ENCODE results near the gene RNF8.
"Not testable (repeated sequence)": the region's sequence is repeated elsewhere in the genome, so short reads cannot be mapped to it uniquely, and the experiment has no call there.

The RNF8 gene

GRCh38 chr6:37323580-37323979, 30.2 kb upstream of the RNF8 start:
- no peak overlapping the region for H3K4ac ChIP-seq (ENCODE audit: low read length)
- H3K23ac ChIP-seq (ENCODE audit: low read depth, low read length, poor library complexity): no peak overlapping the region
- no peak overlapping the region for H4K8ac ChIP-seq (ENCODE audit: low read depth, low read length)
- no peak overlapping the region for H3K9ac ChIP-seq (ENCODE audit: low read depth, low read length, poor library complexity)
- no peak overlapping the region for H2BK120ac ChIP-seq (ENCODE audit: low read depth, low read length)
- H2AK5ac ChIP-seq (ENCODE audit: low read depth, low read length): no peak overlapping the region
- peaks cover 8 to 40% of the 10 kb centered on the region in 2 donors for H3K36me3 ChIP-seq (replicated peaks in 1 of 2; ENCODE audit: control insufficient read depth in 2 of 2, insufficient read depth in 2 of 2, low read length in 2 of 2)
- H2BK12ac ChIP-seq (ENCODE audit: low read length): no peak overlapping the region
- no peak for DNase-seq (ENCODE audit: low spot score)
- no peak overlapping the region for H3K14ac ChIP-seq (ENCODE audit: low read length)
- H3K4me2 ChIP-seq (ENCODE audit: insufficient read depth, low read length, poor library complexity, severe bottlenecking): no peak overlapping the region
- no peak overlapping the region for H2BK15ac ChIP-seq (ENCODE audit: low read length)
- no peak overlapping the region for H3K4me3 ChIP-seq (ENCODE audit: low read length in 2 of 2)
- no peak overlapping the region for H4K91ac ChIP-seq (ENCODE audit: low read depth, low read length, poor library complexity)
- WGBS, 2 donors (ENCODE audit: extremely low coverage in 2 of 2, insufficient read length in 2 of 2, insufficient replicate concordance in 1 of 2): no CpG with 5 or more reads among the region's 3 CpGs
- H3K9me3 ChIP-seq (replicated peaks in 1 of 2; ENCODE audit: control insufficient read depth in 2 of 2, insufficient read depth in 1 of 2, low read depth in 1 of 2, low read length in 2 of 2): no peaks in the 10 kb centered on the region
- no peaks in the 10 kb centered on the region for H3K4me1 ChIP-seq (ENCODE audit: control insufficient read depth in 2 of 2, insufficient read depth in 1 of 2, low read depth in 1 of 2, low read length in 2 of 2)
- no peak overlapping the region for H2BK5ac ChIP-seq (ENCODE audit: low read length)
- H3K27me3 ChIP-seq (ENCODE audit: control insufficient read depth in 3 of 3, insufficient read depth in 3 of 3, low read depth in 1 of 3, low read length in 3 of 3): no peaks in the 10 kb centered on the region
- no peak overlapping the region for H3K27ac ChIP-seq (replicated peaks; ENCODE audit: low read length)
- H2AFZ ChIP-seq (ENCODE audit: low read length): no peak overlapping the region
- no peak overlapping the region for H3K18ac ChIP-seq (ENCODE audit: low read length)
- H3K79me1 ChIP-seq (ENCODE audit: low read depth, low read length): no peaks in the 10 kb centered on the region

- Histone ChIP-seq H2BK15ac (ENCODE audit: low read length) (no peak overlapping the region), H3K27ac (replicated peaks; ENCODE audit: low read length) (no peak overlapping the region), H2BK120ac (ENCODE audit: low read depth, low read length) (no peak overlapping the region), H3K36me3 (replicated peaks in 1 of 2; ENCODE audit: control insufficient read depth in 2 of 2, insufficient read depth in 2 of 2, low read length in 2 of 2) (peaks cover 8 to 36% of the 10 kb centered on the region in 2 donors), H2AFZ (ENCODE audit: low read length) (no peak overlapping the region), H2BK5ac (ENCODE audit: low read length) (no peak overlapping the region), H3K18ac (ENCODE audit: low read length) (no peak overlapping the region), H3K9ac (ENCODE audit: low read depth, low read length, poor library complexity) (no peak overlapping the region), H3K4me3 (ENCODE audit: low read length in 2 of 2) (no peak overlapping the region), H2BK12ac (ENCODE audit: low read length) (no peak overlapping the region), H3K14ac (ENCODE audit: low read length) (no peak overlapping the region), H3K4me1 (ENCODE audit: control insufficient read depth in 2 of 2, insufficient read depth in 1 of 2, low read depth in 1 of 2, low read length in 2 of 2) (no peaks in the 10 kb centered on the region), H3K9me3 (replicated peaks in 1 of 2; ENCODE audit: control insufficient read depth in 2 of 2, insufficient read depth in 1 of 2, low read depth in 1 of 2, low read length in 2 of 2) (no peaks in the 10 kb centered on the region), H3K79me1 (ENCODE audit: low read depth, low read length) (no peaks in the 10 kb centered on the region), H3K4ac (ENCODE audit: low read length) (no peak overlapping the region), H4K8ac (ENCODE audit: low read depth, low read length) (no peak overlapping the region), H4K91ac (ENCODE audit: low read depth, low read length, poor library complexity) (no peak overlapping the region), H2AK5ac (ENCODE audit: low read depth, low read length) (no peak overlapping the region), H3K4me2 (ENCODE audit: insufficient read depth, low read length, poor library complexity, severe bottlenecking) (no peak overlapping the region), H3K27me3 (ENCODE audit: control insufficient read depth in 3 of 3, insufficient read depth in 3 of 3, low read depth in 1 of 3, low read length in 3 of 3) (no peaks in the 10 kb centered on the region), H3K23ac (ENCODE audit: low read depth, low read length, poor library complexity) (no peak overlapping the region)
- WGBS, 2 donors (ENCODE audit: extremely low coverage in 2 of 2, insufficient read length in 2 of 2, insufficient replicate concordance in 1 of 2): no CpG with 5 or more reads among the region's 4 CpGs
- no peak for DNase-seq (ENCODE audit: low spot score)
Observed at GRCh38 chr6:37324131-37325033, 29.4 kb upstream of the RNF8 start.

GRCh38 chr6:37330345-37330744, 23.4 kb upstream of the RNF8 start:
- H3K23ac ChIP-seq (ENCODE audit: low read depth, low read length, poor library complexity); H2BK12ac ChIP-seq (ENCODE audit: low read length); H3K18ac ChIP-seq (ENCODE audit: low read length); H2BK120ac ChIP-seq (ENCODE audit: low read depth, low read length); H2BK15ac ChIP-seq (ENCODE audit: low read length); H3K14ac ChIP-seq (ENCODE audit: low read length); H4K91ac ChIP-seq (ENCODE audit: low read depth, low read length, poor library complexity); H3K4me3 ChIP-seq (ENCODE audit: low read length in 2 of 2); DNase-seq (ENCODE audit: low spot score); H3K4me1 ChIP-seq (ENCODE audit: control insufficient read depth in 2 of 2, insufficient read depth in 1 of 2, low read depth in 1 of 2, low read length in 2 of 2); H3K79me1 ChIP-seq (ENCODE audit: low read depth, low read length); H3K27ac ChIP-seq (replicated peaks; ENCODE audit: low read length); H3K9me3 ChIP-seq (replicated peaks in 1 of 2; ENCODE audit: control insufficient read depth in 2 of 2, insufficient read depth in 1 of 2, low read depth in 1 of 2, low read length in 2 of 2); H3K9ac ChIP-seq (ENCODE audit: low read depth, low read length, poor library complexity); H2AFZ ChIP-seq (ENCODE audit: low read length); H3K4ac ChIP-seq (ENCODE audit: low read length); H3K4me2 ChIP-seq (ENCODE audit: insufficient read depth, low read length, poor library complexity, severe bottlenecking); H4K8ac ChIP-seq (ENCODE audit: low read depth, low read length); H2BK5ac ChIP-seq (ENCODE audit: low read length); H3K27me3 ChIP-seq (ENCODE audit: control insufficient read depth in 3 of 3, insufficient read depth in 3 of 3, low read depth in 1 of 3, low read length in 3 of 3); H2AK5ac ChIP-seq (ENCODE audit: low read depth, low read length): not testable (repeated sequence)
- peaks cover 6 to 39% of the 10 kb centered on the region in 2 donors for H3K36me3 ChIP-seq (replicated peaks in 1 of 2; ENCODE audit: control insufficient read depth in 2 of 2, insufficient read depth in 2 of 2, low read length in 2 of 2)
- WGBS, 2 donors (ENCODE audit: extremely low coverage in 2 of 2, insufficient read length in 2 of 2, insufficient replicate concordance in 1 of 2): no CpG with 5 or more reads among the region's 10 CpGs

GRCh38 chr6:37331047-37331446, 22.7 kb upstream of the RNF8 start:
- H2BK12ac ChIP-seq (ENCODE audit: low read length): no peak overlapping the region
- no peak overlapping the region for H3K9ac ChIP-seq (ENCODE audit: low read depth, low read length, poor library complexity)
- WGBS, 2 donors (ENCODE audit: extremely low coverage in 2 of 2, insufficient read length in 2 of 2, insufficient replicate concordance in 1 of 2): no CpG with 5 or more reads among the region's 13 CpGs

More at GRCh38 chr6:37331047-37331446, 22.7 kb upstream of the RNF8 start:
- Histone ChIP-seq H2BK15ac (ENCODE audit: low read length) (no peak overlapping the region), H3K4me1 (ENCODE audit: control insufficient read depth in 2 of 2, insufficient read depth in 1 of 2, low read depth in 1 of 2, low read length in 2 of 2) (no peaks in the 10 kb centered on the region), H3K4ac (ENCODE audit: low read length) (no peak overlapping the region), H3K23ac (ENCODE audit: low read depth, low read length, poor library complexity) (no peak overlapping the region), H2BK5ac (ENCODE audit: low read length) (no peak overlapping the region), H3K27me3 (ENCODE audit: control insufficient read depth in 3 of 3, insufficient read depth in 3 of 3, low read depth in 1 of 3, low read length in 3 of 3) (peaks cover 0 to 2% (median 0%) of the 10 kb centered on the region in 3 experiments), H2AFZ (ENCODE audit: low read length) (no peak overlapping the region), H4K91ac (ENCODE audit: low read depth, low read length, poor library complexity) (no peak overlapping the region), H3K14ac (ENCODE audit: low read length) (no peak overlapping the region), H3K18ac (ENCODE audit: low read length) (no peak overlapping the region), H3K4me3 (ENCODE audit: low read length in 2 of 2) (no peak overlapping the region), H2AK5ac (ENCODE audit: low read depth, low read length) (no peak overlapping the region), H4K8ac (ENCODE audit: low read depth, low read length) (no peak overlapping the region), H3K79me1 (ENCODE audit: low read depth, low read length) (peaks cover 2% of the 10 kb centered on the region), H2BK120ac (ENCODE audit: low read depth, low read length) (no peak overlapping the region), H3K27ac (replicated peaks; ENCODE audit: low read length) (no peak overlapping the region), H3K36me3 (replicated peaks in 1 of 2; ENCODE audit: control insufficient read depth in 2 of 2, insufficient read depth in 2 of 2, low read length in 2 of 2) (peaks cover 6 to 39% of the 10 kb centered on the region in 2 donors), H3K4me2 (ENCODE audit: insufficient read depth, low read length, poor library complexity, severe bottlenecking) (no peak overlapping the region), H3K9me3 (replicated peaks in 1 of 2; ENCODE audit: control insufficient read depth in 2 of 2, insufficient read depth in 1 of 2, low read depth in 1 of 2, low read length in 2 of 2) (no peaks in the 10 kb centered on the region)
- no peak for DNase-seq (ENCODE audit: low spot score)
